Mesendoderm (in vitro differentiated cells): ENCODE measurements around the gene TMEM229B.

Experiments
- DNase-seq: peaks from one replicate; pipeline ENCODE4 v3.0.0; 2013
- H2AK5ac ChIP-seq: 2 replicates; pipeline ENCODE4 v1.6.1; 2013; ENCODE audit warnings: low read length, inconsistent platforms
- H2BK120ac ChIP-seq: 2 replicates; pipeline ENCODE4 v1.6.1; 2013; ENCODE audit warnings: low read depth, mild to moderate bottlenecking, low read length, moderate library complexity, mixed read lengths
- H2BK15ac ChIP-seq: replicated peaks from 2 replicates; pipeline ENCODE4 v1.6.1; 2013; ENCODE audit warnings: low read depth, mild to moderate bottlenecking, moderate library complexity
- H2BK5ac ChIP-seq: 2 replicates; pipeline ENCODE4 v1.6.1; 2013; ENCODE audit warnings: low read length, inconsistent platforms
- H3K18ac ChIP-seq: 2 replicates; pipeline ENCODE4 v1.6.1; 2013; ENCODE audit warnings: mild to moderate bottlenecking, low read length, mixed read lengths
- H3K23ac ChIP-seq: one replicate; pipeline ENCODE4 v1.6.1; 2013; ENCODE audit warnings: low read length
- H3K27ac ChIP-seq: 2 replicates; pipeline ENCODE4 v1.5.1; 2013; ENCODE audit warnings: low read depth, mild to moderate bottlenecking, inconsistent platforms, low read length, moderate library complexity
- H3K27me3 ChIP-seq: 2 replicates; pipeline ENCODE4 v1.6.1; 2013; ENCODE audit warnings: low read length, control low read depth, mild to moderate bottlenecking, inconsistent platforms; ENCODE audit not compliant: insufficient read depth, poor library complexity
- H3K36me3 ChIP-seq: 2 replicates; pipeline ENCODE4 v1.6.1; 2013; ENCODE audit warnings: low read length, inconsistent platforms; ENCODE audit not compliant: control insufficient read depth, insufficient read depth
- H3K4ac ChIP-seq: one replicate; pipeline ENCODE4 v1.6.1; 2013; ENCODE audit warnings: low read depth, mild to moderate bottlenecking, low read length, moderate library complexity
- H3K4me1 ChIP-seq: 2 replicates; pipeline ENCODE4 v1.6.1; 2013; ENCODE audit warnings: low read depth, low read length, inconsistent platforms; ENCODE audit not compliant: control insufficient read depth
- H3K4me2 ChIP-seq: 2 replicates; pipeline ENCODE4 v1.6.1; 2013; ENCODE audit warnings: low read length
- H3K4me3 ChIP-seq: 2 replicates; pipeline ENCODE4 v1.5.1; 2013; ENCODE audit warnings: mild to moderate bottlenecking, low read length
- H3K56ac ChIP-seq: one replicate; pipeline ENCODE4 v1.6.1; 2013; ENCODE audit warnings: low read length
- H3K79me1 ChIP-seq: 2 replicates; pipeline ENCODE4 v1.6.1; 2013; ENCODE audit warnings: low read length, inconsistent platforms
- H3K79me2 ChIP-seq: 2 replicates; pipeline ENCODE4 v1.6.1; 2013; ENCODE audit warnings: mild to moderate bottlenecking, low read length; ENCODE audit not compliant: control insufficient read depth, insufficient read depth
- H3K9ac ChIP-seq: 2 replicates; pipeline ENCODE4 v1.6.1; 2013; ENCODE audit warnings: low read length, inconsistent platforms
- H4K5ac ChIP-seq: one replicate; pipeline ENCODE4 v1.6.1; 2013; ENCODE audit warnings: low read length
- H4K8ac ChIP-seq: one replicate; pipeline ENCODE4 v1.6.1; 2013; ENCODE audit warnings: low read depth, mild to moderate bottlenecking, control low read depth, low read length, moderate library complexity
- WGBS: extraction: QIAGEN DNeasy Blood & Tissue Kit; methylation state at CpG from one replicate; pipeline ENCODE4 v1.1.7; 2013; ENCODE audit warnings: low lambda C conversion rate, missing lambda C conversion rate; ENCODE audit not compliant: insufficient coverage; ENCODE audit errors: extremely low coverage; 5-methylcytosine and 5-hydroxymethylcytosine counted together

The TMEM229B gene

DNA sequence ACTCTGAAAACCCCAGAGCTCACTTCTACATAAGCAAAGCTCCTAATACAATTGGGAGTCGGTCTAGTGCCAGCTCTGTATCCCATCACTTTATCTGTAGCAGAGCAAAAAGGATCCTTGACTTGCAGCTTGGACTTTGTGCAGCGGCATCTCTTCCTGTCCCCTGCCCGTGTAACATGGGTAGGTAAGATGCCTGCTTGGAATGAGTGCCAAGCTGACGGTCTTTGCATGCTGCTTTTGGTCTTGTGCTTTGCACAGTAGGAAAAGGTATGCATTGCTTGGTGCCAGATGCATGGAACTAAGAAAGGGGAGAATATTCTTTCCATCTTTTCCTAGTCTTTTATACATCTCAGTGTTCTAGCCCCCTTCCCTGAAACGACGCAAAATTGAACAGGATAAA, 37.7 kb upstream of the TMEM229B start:
- Histone ChIP-seq H3K4me2 (no peak overlapping the region), H3K27me3 (no peaks in the 10 kb centered on the region), H3K4me3 (no peak overlapping the region), H3K23ac (no peak overlapping the region), H3K27ac (no peak overlapping the region), H3K9ac (no peak overlapping the region), H3K79me2 (no peaks in the 10 kb centered on the region), H2AK5ac (no peak overlapping the region), H4K5ac (no peak overlapping the region), H2BK5ac (no peak overlapping the region), H3K79me1 (no peaks in the 10 kb centered on the region), H3K56ac (no peak overlapping the region), H3K4ac (no peak overlapping the region), H4K8ac (no peak overlapping the region), H2BK15ac (no peak overlapping the region), H3K36me3 (no peaks in the 10 kb centered on the region), H3K18ac (no peak overlapping the region), H2BK120ac (no peak overlapping the region), H3K4me1 (no peaks in the 10 kb centered on the region)
- WGBS = no CpG with 5 or more reads among the region's 6 CpGs
- no peak for DNase-seq

DNA sequence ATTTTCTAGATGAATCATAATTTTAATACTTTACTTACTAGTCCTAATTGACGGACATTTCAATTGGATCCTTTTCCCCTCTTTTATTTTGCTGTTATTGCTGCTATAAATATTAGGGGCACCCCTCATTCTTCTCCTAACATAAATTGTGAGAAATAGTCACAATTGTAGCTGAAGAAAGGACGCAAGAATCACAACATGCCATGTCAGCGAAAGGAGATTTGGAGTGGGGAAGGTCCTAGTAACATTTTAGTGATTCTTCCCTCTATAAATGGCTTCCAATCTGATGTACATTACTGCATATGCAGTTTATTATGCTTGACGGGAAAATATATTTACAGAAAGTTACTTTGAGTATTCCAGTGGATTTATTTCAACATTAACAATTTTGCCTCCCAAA, 36.9 kb upstream of the TMEM229B start:
- Histone ChIP-seq H3K36me3 (no peaks in the 10 kb centered on the region), H2BK120ac (no peak overlapping the region), H3K79me2 (no peaks in the 10 kb centered on the region), H3K23ac (no peak overlapping the region), H4K8ac (no peak overlapping the region), H4K5ac (no peak overlapping the region), H3K18ac (no peak overlapping the region), H3K4me1 (no peaks in the 10 kb centered on the region), H3K27me3 (no peaks in the 10 kb centered on the region), H2BK5ac (no peak overlapping the region), H2AK5ac (no peak overlapping the region), H3K9ac (no peak overlapping the region), H3K79me1 (no peaks in the 10 kb centered on the region), H3K56ac (no peak overlapping the region), H3K27ac (no peak overlapping the region), H2BK15ac (no peak overlapping the region), H3K4me3 (no peak overlapping the region), H3K4me2 (no peak overlapping the region), H3K4ac (no peak overlapping the region)
- no CpG with 5 or more reads among the region's 4 CpGs for WGBS
- no peak for DNase-seq

DNA sequence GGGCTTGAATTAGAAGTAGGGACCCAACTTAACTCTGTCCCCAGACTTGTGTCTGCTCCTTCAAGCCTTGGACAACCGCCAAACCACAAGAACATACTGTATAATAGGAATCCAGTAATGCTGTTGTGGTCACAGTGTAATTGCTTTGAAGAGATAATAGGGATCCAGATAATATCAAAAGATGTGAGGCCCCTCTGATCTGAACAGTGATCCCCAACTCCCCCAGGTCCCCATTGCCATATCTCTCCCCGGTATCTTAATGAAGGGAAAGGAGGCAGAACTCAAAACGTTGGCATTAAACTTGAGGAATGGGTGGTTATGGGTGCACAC, 36.1 kb upstream of the TMEM229B start:
- H3K4me3 ChIP-seq = no peak overlapping the region
- no peak overlapping the region for H3K4me2 ChIP-seq
- no peak overlapping the region for H2AK5ac ChIP-seq
- no peak overlapping the region for H2BK5ac ChIP-seq
- H3K56ac ChIP-seq = no peak overlapping the region
- WGBS = no CpG with 5 or more reads among the region's 3 CpGs
- no peak overlapping the region for H4K8ac ChIP-seq
- H3K27ac ChIP-seq = no peak overlapping the region
- no peaks in the 10 kb centered on the region for H3K27me3 ChIP-seq
- no peak overlapping the region for H4K5ac ChIP-seq
- H3K4ac ChIP-seq = no peak overlapping the region
- H2BK15ac ChIP-seq = no peak overlapping the region
- H3K9ac ChIP-seq = no peak overlapping the region
- no peak overlapping the region for H2BK120ac ChIP-seq
- no peaks in the 10 kb centered on the region for H3K4me1 ChIP-seq
- H3K79me2 ChIP-seq = no peaks in the 10 kb centered on the region
- DNase-seq = no peak
- no peaks in the 10 kb centered on the region for H3K79me1 ChIP-seq
- H3K18ac ChIP-seq = no peak overlapping the region
- no peaks in the 10 kb centered on the region for H3K36me3 ChIP-seq
- no peak overlapping the region for H3K23ac ChIP-seq

DNA sequence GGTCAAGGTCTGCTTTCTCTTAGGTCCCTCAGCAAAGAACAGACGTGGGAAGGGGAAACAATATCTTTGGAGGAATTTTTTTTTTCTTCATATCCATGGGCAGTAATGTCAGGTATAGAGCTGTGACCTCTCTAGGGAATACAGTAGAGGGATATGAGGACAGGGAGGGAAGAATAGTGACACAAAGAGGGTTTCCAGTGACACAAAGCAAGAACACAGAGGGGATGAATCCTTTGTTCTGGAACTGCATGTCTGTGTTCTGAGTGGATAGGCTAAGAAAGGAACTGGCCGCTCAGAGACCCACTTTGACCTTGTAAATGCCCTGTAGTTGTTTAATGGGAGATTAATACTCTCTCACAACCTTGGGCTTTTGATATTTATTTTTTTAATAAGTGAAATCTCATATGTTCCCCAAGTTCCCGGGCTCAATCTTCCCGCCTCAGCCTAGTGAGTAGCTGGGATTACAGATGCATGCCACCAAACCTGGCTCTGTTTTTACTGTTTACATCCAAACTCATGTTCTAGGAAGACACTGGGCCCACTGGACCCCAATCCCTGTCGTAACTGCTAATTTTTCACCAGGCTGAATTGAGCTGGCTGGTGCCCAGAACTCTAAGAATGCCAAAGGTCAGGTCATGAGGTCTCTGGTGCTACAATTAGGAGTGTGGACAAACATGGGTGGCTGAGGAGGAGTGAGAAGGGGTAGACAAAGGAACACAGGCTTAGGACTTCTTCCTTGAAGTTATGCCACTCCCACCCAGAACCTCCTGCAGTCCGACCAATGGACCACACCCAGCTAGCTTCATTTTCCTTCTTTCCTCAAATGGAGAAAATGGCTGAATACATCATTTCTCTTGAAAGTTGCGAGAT, 35.5 kb upstream of the TMEM229B start:
- no peak for DNase-seq
- no peaks in the 10 kb centered on the region for H3K36me3 ChIP-seq
- H2AK5ac ChIP-seq = no peak overlapping the region
- H2BK15ac ChIP-seq = no peak overlapping the region
- H3K27me3 ChIP-seq = no peaks in the 10 kb centered on the region
- H3K79me1 ChIP-seq = no peaks in the 10 kb centered on the region
- H3K4me1 ChIP-seq = no peaks in the 10 kb centered on the region
- no CpG with 5 or more reads among the region's 7 CpGs for WGBS
- H3K4ac ChIP-seq = no peak overlapping the region
- H3K23ac ChIP-seq = no peak overlapping the region
- no peak overlapping the region for H2BK5ac ChIP-seq
- H4K8ac ChIP-seq = no peak overlapping the region
- no peak overlapping the region for H3K56ac ChIP-seq
- H3K4me2 ChIP-seq = no peak overlapping the region
- no peak overlapping the region for H3K27ac ChIP-seq
- no peak overlapping the region for H2BK120ac ChIP-seq
- H3K9ac ChIP-seq = no peak overlapping the region
- H3K18ac ChIP-seq = no peak overlapping the region
- H4K5ac ChIP-seq = no peak overlapping the region
- H3K79me2 ChIP-seq = no peaks in the 10 kb centered on the region
- H3K4me3 ChIP-seq = no peak overlapping the region

DNA sequence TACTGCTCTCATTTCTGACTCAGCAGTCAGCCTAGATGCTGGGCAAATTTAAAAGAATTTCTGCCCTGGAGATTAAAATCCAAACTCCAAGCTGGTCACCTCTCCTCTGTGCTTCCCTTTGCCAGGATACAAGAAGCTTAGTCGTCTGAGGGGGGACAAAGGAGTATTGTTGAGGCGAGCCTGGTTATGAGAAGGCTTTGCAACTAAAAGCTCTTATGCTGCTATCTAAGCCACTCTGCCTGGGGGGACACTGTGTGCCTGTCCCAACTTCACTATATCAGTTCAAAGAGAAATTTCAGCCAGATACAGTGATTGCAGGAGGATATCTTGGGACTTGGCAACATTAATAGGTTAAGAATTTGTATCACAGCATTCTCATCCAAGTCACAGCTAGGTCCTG, 33.7 kb upstream of the TMEM229B start:
- no peaks in the 10 kb centered on the region for H3K79me2 ChIP-seq
- no peak overlapping the region for H3K27ac ChIP-seq
- H3K23ac ChIP-seq = no peak overlapping the region
- no peaks in the 10 kb centered on the region for H3K79me1 ChIP-seq
- H2BK15ac ChIP-seq = no peak overlapping the region
- no peak for DNase-seq
- H3K4ac ChIP-seq = no peak overlapping the region
- H3K36me3 ChIP-seq = no peaks in the 10 kb centered on the region
- no CpG with 5 or more reads among the region's 2 CpGs for WGBS
- H2AK5ac ChIP-seq = no peak overlapping the region
- no peak overlapping the region for H3K4me2 ChIP-seq
- H3K56ac ChIP-seq = no peak overlapping the region
- no peaks in the 10 kb centered on the region for H3K27me3 ChIP-seq
- H3K18ac ChIP-seq = no peak overlapping the region
- no peak overlapping the region for H2BK120ac ChIP-seq
- no peak overlapping the region for H2BK5ac ChIP-seq
- no peak overlapping the region for H3K4me3 ChIP-seq
- H3K9ac ChIP-seq = no peak overlapping the region
- no peaks in the 10 kb centered on the region for H3K4me1 ChIP-seq
- H4K8ac ChIP-seq = no peak overlapping the region
- no peak overlapping the region for H4K5ac ChIP-seq

DNA sequence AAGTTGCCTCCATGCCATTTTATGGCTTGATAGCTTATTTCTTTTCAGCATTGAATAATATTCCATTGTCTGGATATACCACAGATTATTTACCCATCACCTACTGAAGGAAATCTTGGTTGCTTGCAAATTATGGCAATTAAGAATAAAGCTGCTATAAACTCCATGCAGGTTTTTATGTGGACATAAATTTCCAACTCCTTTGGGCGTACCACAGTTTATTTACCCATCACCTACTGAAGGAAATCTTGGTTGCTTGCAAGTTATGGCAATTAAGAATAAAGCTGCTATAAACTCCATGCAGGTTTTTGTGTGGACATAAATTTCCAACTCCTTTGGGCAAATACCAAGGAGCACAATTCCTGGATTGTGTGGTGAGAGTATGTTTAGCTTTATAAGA, 32.0 kb upstream of the TMEM229B start:
- H4K5ac ChIP-seq = no peak overlapping the region
- no CpG with 5 or more reads among the region's 1 CpG for WGBS
- no peak overlapping the region for H3K9ac ChIP-seq
- H4K8ac ChIP-seq = no peak overlapping the region
- no peaks in the 10 kb centered on the region for H3K4me1 ChIP-seq
- H2BK15ac ChIP-seq = no peak overlapping the region
- H3K79me1 ChIP-seq = no peaks in the 10 kb centered on the region
- H3K36me3 ChIP-seq = no peaks in the 10 kb centered on the region
- no peak for DNase-seq
- H3K79me2 ChIP-seq = no peaks in the 10 kb centered on the region
- H3K18ac ChIP-seq = no peak overlapping the region
- no peak overlapping the region for H3K27ac ChIP-seq
- H2BK120ac ChIP-seq = no peak overlapping the region
- H3K4ac ChIP-seq = no peak overlapping the region
- no peak overlapping the region for H2AK5ac ChIP-seq
- H3K27me3 ChIP-seq = peaks cover 8% of the 10 kb centered on the region
- no peak overlapping the region for H2BK5ac ChIP-seq
- no peak overlapping the region for H3K4me3 ChIP-seq
- no peak overlapping the region for H3K23ac ChIP-seq
- H3K4me2 ChIP-seq = no peak overlapping the region
- no peak overlapping the region for H3K56ac ChIP-seq
